Lower lobe of right lung (tissue), 2 donors: Measurements from ENCODE around the gene KLHL11. TPM values are rescaled to one million over a fixed set of nuclear protein-coding genes. Genes with fewer than 3 reads are reported as not detected.
"Not testable (repeated sequence)": the region's sequence is repeated elsewhere in the genome, so short reads cannot be mapped to it uniquely, and the experiment has no call there.

Experiments used
- ATAC-seq, 2 donors: fragments of 200-7000 bp; cut with Tn5 transposase; one replicate each; pipeline ENCODE4 v1.9.1; 2020 to 2022; ENCODE audit warnings: mild to moderate bottlenecking in 2 of 2, moderate library complexity in 2 of 2
- DNase-seq: peaks from one replicate; pipeline ENCODE4 v3.0.0-alpha.2; 2020
- H3K27ac ChIP-seq: fragments of 200-600 bp; one replicate; pipeline ENCODE4 v1.8.0; 2022
- H3K27me3 ChIP-seq: fragments of 200-600 bp; one replicate; pipeline ENCODE4 v1.8.0; 2022; ENCODE audit warnings: low read depth
- H3K36me3 ChIP-seq: fragments of 200-600 bp; one replicate; pipeline ENCODE4 v1.8.0; 2022; ENCODE audit warnings: mild to moderate bottlenecking
- H3K4me1 ChIP-seq: fragments of 200-600 bp; one replicate; pipeline ENCODE4 v1.8.0; 2022
- H3K4me3 ChIP-seq: fragments of 200-600 bp; one replicate; pipeline ENCODE4 v1.8.0; 2022; ENCODE audit warnings: mild to moderate bottlenecking
- H3K9me3 ChIP-seq: fragments of 200-600 bp; one replicate; pipeline ENCODE4 v1.8.0; 2022
- CTCF ChIP-seq: fragments of 200-600 bp; IDR thresholded peaks from one replicate; pipeline ENCODE4 v1.8.0; 2022; ENCODE audit warnings: antibody characterized with exemption, mild to moderate bottlenecking
- intact Hi-C: fragments of 100-400 bp; cut with DNase I; formaldehyde crosslinking; loops from one replicate; pipeline ENCODE4 v1.11.0; 2022
- total RNA-seq: library from RNA; stranded (reverse); fragmentation: NEBNext Ultra II Directional; extraction: Animal tissue kit (Norgen Biotek cat#: 25700); gene quantifications from one replicate; pipeline ENCODE4 v1.2.1, GENCODE V29; 2021
- donor health status: DM: no; HTN: yes; CAD: no; lungs with severe emphysema.

KLHL11 gene
- total RNA-seq, 1 donor from 2014 or later, result 12.3 TPM

DNA sequence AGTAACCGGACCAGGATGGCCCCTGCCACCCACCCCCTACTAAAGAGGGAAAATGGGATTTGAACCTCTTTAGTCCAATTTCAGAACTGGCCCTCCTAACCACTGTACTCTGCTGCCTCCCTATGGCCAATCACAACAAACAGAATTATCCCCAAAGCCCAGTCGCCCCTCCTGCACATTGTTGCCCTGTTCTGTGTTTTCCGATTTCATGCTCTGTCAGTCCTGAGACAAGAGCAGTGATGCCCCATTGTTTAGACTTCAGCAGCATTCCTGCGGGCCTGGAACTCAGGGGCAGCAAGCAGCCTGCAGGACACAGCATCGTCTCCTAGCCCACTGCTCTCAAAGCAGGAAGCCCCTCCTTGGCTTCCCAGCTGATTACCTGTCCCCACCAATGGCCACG lies 20.5 kb upstream of the KLHL11 start:
- intact Hi-C loops, result no loop called here
- Histone ChIP-seq H3K27me3 (no peaks in the 10 kb centered on the region), H3K27ac (no peak overlapping the region), H3K4me1 (no peaks in the 10 kb centered on the region), H3K36me3 (peaks cover 98% of the 10 kb centered on the region), H3K4me3 (no peak overlapping the region), H3K9me3 (no peaks in the 10 kb centered on the region)
- no peak for DNase-seq
- no peak for TF ChIP-seq CTCF
- no peak for ATAC-seq

DNA sequence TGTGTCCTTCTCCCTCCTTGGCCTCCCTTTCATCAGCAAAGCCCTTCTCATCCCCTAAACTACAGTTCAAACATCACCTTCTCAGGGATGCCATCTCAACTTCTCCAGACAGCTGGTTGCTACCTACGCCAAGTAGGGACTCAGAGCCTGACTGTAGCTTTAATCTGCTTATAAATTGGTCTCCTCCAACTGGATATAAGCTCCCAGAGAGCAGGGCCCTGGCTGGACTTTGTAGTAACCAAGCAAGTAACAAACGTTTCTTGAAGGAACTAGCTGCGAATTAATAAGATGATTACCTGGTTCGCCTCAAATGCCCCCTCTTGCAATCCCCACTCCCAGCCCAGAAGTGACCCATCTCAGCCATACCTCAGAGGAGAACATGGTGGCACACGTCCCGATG lies 17.5 kb upstream of the KLHL11 start:
- H3K9me3 ChIP-seq, result no peaks in the 10 kb centered on the region
- no peak for DNase-seq
- H3K4me1 ChIP-seq, result no peaks in the 10 kb centered on the region
- H3K36me3 ChIP-seq, result peaks cover 99% of the 10 kb centered on the region
- no peak overlapping the region for H3K4me3 ChIP-seq
- TF ChIP-seq CTCF, result no peak
- H3K27ac ChIP-seq, result no peak overlapping the region
- intact Hi-C loops, result no loop called here
- no peaks in the 10 kb centered on the region for H3K27me3 ChIP-seq
- no peak for ATAC-seq

DNA sequence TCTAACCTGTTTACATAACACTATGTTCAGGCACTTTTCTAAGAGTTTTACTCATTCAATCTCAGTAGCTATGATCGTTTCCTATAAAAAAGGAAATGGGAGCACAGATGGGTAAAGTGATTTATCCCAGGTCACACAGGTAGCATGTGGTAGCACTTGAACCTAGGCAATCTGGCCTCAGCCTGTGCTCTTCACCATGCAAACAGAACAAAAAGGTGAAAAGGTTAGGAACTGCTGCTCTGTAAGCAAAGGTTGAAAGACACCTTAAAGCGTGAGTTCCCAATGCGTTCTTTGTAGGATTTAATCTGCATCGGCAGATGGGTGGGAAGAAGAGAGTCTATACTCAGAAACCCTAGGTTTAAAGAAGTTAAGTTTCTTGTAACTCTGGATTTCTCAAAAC lies 14.9 kb upstream of the KLHL11 start:
- intact Hi-C loops, result no loop called here
- Histone ChIP-seq H3K9me3 (no peaks in the 10 kb centered on the region), H3K27ac (no peak overlapping the region), H3K4me3 (no peak overlapping the region), H3K4me1 (no peaks in the 10 kb centered on the region), H3K36me3 (peaks cover 86% of the 10 kb centered on the region), H3K27me3 (no peaks in the 10 kb centered on the region)
- no peak for ATAC-seq
- no peak for TF ChIP-seq CTCF
- DNase-seq, result no peak

DNA sequence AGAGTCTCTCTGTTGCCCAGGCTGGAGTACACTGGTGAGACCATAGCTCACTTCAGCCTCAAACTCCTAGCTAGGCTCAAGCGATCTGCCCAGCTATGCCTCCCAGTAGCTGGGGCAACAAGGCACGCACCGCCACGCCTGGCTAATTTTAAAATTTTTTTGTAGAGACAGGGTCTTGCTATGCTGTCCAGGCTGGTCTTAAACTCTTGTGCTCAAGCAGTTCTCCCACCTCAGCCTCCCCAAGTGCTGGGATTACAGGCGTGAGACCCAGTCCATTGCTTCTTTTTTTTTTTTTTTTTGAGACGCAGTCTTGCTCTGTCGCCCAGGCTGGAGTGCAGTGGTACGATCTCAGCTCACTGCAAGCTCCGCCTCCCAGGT lies 9.1 kb upstream of the KLHL11 start:
- H3K4me1 ChIP-seq, H3K4me3 ChIP-seq, H3K27ac ChIP-seq, ATAC-seq, DNase-seq, intact Hi-C loops, H3K27me3 ChIP-seq, H3K9me3 ChIP-seq: not testable (repeated sequence)
- peaks cover 87% of the 10 kb centered on the region for H3K36me3 ChIP-seq

DNA sequence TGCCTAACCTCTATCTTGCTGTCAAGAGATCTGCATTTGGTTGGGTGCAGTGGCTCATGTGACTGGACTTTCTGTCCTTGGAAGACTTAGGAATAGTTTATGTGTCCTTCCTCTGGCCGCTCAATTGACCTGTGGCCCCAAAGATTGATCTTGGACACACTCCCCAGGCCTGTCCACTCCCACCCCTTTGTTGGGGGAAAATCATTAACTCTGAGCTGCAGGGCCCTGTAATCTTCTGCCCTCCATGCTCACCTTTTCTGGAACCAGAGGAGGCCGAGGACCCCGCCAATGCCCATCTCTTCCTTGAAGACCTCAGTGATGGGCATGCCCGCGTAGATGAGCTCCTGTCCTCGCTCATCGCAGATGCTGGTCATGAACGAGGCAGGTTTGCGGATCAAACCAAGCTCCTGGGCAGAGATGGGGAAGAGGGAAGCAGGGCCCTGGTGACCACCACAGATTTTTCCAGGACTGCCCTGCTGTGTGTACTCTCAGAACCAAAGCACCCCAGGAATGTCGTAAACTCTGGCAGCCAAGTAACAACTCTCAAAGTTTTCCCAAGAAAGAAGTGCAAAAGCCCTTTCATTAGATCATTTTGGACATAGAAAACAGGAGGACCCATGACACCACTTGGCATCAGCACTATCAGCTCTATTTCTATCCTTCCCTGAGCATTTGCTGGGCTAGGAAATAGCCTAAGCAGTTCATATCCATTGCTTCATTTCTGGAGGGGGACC lies 8.5 kb upstream of the KLHL11 start:
- peaks cover 87% of the 10 kb centered on the region for H3K36me3 ChIP-seq
- no peak overlapping the region for H3K27ac ChIP-seq
- H3K27me3 ChIP-seq, result no peaks in the 10 kb centered on the region
- DNase-seq (no peak), ATAC-seq (no peak)
- TF ChIP-seq CTCF, result no peak
- intact Hi-C loops, result no loop called here
- no peaks in the 10 kb centered on the region for H3K4me1 ChIP-seq
- H3K4me3 ChIP-seq, result no peak overlapping the region
- H3K9me3 ChIP-seq, result no peaks in the 10 kb centered on the region

DNA sequence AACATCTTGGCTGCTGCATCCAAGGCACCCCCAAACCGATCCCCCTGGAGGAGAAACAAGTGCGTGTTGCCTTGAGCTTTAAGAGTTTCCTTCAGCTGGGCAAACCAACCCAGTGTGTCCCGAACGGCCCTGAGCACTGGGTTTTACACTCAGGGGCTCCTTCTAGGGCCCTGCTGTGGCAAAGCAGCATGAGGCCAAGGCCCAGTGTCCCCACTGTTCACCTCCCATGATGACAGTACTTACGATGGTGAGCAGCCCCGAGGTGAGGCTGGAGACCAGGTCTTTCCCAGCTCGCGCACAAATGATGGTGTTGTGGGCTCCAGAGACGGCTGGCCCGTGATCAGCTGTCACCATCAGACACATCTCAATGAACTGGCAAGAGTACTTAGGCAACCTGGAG lies 6.6 kb upstream of the KLHL11 start:
- no peak for ATAC-seq
- Histone ChIP-seq H3K4me1 (no peaks in the 10 kb centered on the region), H3K36me3 (peaks cover 84% of the 10 kb centered on the region), H3K9me3 (no peaks in the 10 kb centered on the region), H3K4me3 (no peak overlapping the region), H3K27me3 (no peaks in the 10 kb centered on the region), H3K27ac (no peak overlapping the region)
- DNase-seq, result no peak
- intact Hi-C loops, result no loop called here
- no peak for TF ChIP-seq CTCF
